Fibroblast of skin of back (primary cell): Measurements from ENCODE around the gene MAP3K9.

Experiments
- DNase-seq: peaks from one replicate; pipeline ENCODE4 v3.0.0-alpha.2; 2013

The MAP3K9 gene

GRCh38 chr14:70785556-70785955 is 23.8 kb downstream of the MAP3K9 start:
- no peak for DNase-seq

- DNase-seq = no peak
These were observed 24.4 kb downstream of the MAP3K9 start for GRCh38 chr14:70784886-70785285.

- peak; percentile 27 for DNase-seq
These were observed 27.0 kb downstream of the MAP3K9 start for GRCh38 chr14:70782361-70782760.

- DNase-seq = no peak
These were observed 28.8 kb downstream of the MAP3K9 start for GRCh38 chr14:70780396-70781075.

GRCh38 chr14:70779667-70780066 is 29.6 kb downstream of the MAP3K9 start:
- DNase-seq = no peak

- no peak for DNase-seq
These were observed 33.1 kb downstream of the MAP3K9 start for GRCh38 chr14:70776197-70776596.

GRCh38 chr14:70773182-70773862 is 36.0 kb downstream of the MAP3K9 start:
- DNase-seq = no peak

- no peak for DNase-seq
These were observed 37.5 kb downstream of the MAP3K9 start for GRCh38 chr14:70771781-70772212.

- no peak for DNase-seq
These were observed 38.8 kb downstream of the MAP3K9 start for GRCh38 chr14:70770490-70770889.

GRCh38 chr14:70759398-70759797 is 49.9 kb downstream of the MAP3K9 start:
- DNase-seq = no peak

GRCh38 chr14:70755655-70756054 is 53.7 kb downstream of the MAP3K9 start:
- no peak for DNase-seq

GRCh38 chr14:70754991-70755390 is 54.3 kb downstream of the MAP3K9 start:
- no peak for DNase-seq

- no peak for DNase-seq
These were observed 55.8 kb downstream of the MAP3K9 start for GRCh38 chr14:70753518-70753953.

- no peak for DNase-seq
These were observed 60.9 kb downstream of the MAP3K9 start for GRCh38 chr14:70748422-70748821.

- no peak for DNase-seq
These were observed 64.7 kb downstream of the MAP3K9 start for GRCh38 chr14:70744641-70745040.

- no peak for DNase-seq
These were observed 67.0 kb downstream of the MAP3K9 start for GRCh38 chr14:70742316-70742715.

- DNase-seq = no peak
These were observed 67.8 kb downstream of the MAP3K9 start for GRCh38 chr14:70741482-70741881.

- DNase-seq = peak; percentile 55
These were observed 74.3 kb downstream of the MAP3K9 start for GRCh38 chr14:70735043-70735442.

GRCh38 chr14:70731447-70732239 is 77.7 kb downstream of the MAP3K9 start:
- peak; percentile 35 for DNase-seq

GRCh38 chr14:70730393-70730792 is 78.9 kb downstream of the MAP3K9 start:
- no peak for DNase-seq

GRCh38 chr14:70726651-70727375 is 82.5 kb downstream of the MAP3K9 start:
- no peak for DNase-seq

GRCh38 chr14:70724944-70725343 is 84.4 kb downstream of the MAP3K9 start:
- DNase-seq = no peak

- no peak for DNase-seq
These were observed 85.2 kb downstream of the MAP3K9 start for GRCh38 chr14:70724110-70724509.
